ELF-1 (cell line): ENCODE results near the gene FOXM1.

Experiments used
- DNase-seq: peaks from one replicate; pipeline ENCODE4 v3.0.0-alpha.2; 2016; ENCODE audit warnings: low read depth, low spot score

The FOXM1 gene

DNA sequence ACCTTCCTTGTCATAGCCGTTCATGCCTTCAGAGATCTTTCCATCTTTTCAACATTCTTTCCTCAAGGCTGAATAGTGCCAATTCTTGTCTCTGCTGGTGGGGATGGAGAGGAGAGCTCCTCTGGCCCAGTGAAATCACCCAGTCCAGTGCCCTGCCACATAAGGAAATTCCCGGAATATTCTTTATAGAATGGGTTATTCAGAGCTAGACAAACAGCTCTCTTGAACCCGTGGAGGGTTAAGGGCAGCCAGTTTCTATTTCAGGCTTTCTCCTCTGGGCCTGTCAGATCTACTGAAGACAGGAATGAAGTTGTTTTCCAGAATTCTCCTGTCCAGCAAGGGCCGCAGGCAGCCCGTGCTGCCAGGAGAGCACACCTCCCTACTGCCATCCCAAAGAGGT is 34.0 kb downstream of the FOXM1 start:
- DNase-seq, result no peak

DNA sequence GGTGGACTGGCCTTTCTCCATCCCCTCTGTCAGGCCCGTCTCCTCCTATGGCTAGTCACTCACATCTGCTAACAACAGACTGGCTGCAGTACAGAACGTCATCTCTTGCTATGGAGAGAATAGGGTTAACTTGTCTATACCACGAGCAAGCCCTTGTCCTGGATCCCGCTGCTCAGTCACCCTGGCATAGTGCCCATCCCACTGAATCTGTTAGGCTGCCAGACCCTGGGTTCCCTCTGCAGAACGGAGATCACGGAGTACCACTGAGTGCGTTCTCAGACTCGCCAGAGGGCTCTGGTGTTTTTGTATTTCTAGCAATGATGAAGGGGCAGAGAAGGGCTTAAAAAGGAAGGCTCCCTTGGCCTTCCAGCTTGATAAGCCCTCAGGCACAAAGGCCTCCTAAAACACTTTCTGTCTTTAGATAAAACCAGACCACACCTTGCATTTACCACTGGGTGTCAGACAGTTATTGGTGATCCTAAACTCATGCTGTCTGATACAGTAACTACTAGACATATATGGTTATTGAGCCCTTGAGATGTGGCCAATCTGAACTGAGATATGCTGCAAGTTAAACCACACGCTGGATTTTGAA is 35.8 kb downstream of the FOXM1 start:
- no peak for DNase-seq

DNA sequence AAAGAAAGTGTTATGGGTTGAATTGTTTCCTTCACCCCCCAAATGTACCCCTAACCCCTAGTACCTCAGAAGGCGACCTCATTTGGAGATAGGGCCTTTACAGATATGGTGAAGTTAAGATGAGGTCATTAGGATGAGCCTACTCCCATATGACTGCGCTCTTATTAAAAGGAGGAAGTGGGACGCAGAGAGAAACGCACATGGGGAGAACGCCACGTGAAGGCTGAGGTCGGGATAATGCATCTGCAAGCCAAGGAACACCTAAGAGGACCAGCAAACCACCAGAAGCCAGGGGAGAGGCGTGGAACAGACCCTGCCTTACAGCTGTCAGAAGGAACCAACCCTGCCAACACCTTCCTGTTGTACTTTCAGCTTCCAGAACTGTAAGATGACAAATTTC is 40.4 kb downstream of the FOXM1 start:
- no peak for DNase-seq

- DNase-seq, result no peak
Measured at GRCh38 chr12:2835691-2836403, 41.1 kb downstream of the FOXM1 start.

DNA sequence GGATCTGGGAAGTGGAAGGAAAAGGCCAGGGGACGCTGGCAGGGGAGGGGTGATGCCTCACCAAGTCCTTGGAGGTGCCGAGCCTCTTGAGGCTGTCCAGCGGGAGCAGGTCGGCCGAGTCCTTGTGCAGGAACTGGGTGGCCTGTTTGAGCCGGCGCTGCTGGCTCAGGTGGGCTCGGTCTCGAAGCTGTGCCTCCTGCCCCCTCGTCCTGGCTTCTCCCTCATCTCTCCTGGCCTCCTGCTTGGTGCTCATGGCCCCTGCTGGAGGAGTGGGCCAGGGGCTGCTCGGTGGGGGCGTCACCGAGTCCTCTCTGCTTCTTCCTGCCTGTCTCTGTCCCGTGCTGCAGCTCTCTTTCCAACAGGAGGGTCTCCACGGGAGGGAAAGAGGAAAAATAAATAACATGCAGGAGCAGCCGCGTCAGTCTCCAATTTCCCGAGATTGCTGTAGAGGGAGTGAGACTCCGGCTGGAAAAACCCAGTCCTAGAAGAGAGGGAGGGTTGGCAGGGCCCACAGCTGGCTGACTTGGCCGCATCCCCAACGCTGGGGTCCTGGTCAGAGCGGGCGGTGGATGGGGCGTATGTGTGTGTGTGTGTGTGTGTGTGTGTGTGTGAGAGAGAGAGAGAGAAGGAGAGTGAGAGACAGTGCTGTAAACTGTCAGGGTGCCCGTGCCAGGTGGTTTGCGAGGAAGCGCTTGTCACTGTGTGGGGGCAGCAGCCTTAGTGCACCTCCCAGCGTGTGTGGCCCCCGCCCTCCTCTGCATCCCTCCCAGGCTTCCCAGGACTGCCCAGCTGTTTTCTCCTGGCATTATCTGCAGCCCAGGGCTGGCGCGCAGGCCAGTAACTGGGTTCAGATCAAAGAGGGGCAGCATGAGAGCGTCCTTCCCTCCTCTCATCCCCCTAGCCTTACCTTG is 42.1 kb downstream of the FOXM1 start, which contains the start of gene NRIP2:
Gene NRIP2 (minus strand): TSS at position 455 of the 911 bp plus-strand sequence. CDS start 52 bp downstream, at position 403.
- peak; percentile 35 for DNase-seq

DNA sequence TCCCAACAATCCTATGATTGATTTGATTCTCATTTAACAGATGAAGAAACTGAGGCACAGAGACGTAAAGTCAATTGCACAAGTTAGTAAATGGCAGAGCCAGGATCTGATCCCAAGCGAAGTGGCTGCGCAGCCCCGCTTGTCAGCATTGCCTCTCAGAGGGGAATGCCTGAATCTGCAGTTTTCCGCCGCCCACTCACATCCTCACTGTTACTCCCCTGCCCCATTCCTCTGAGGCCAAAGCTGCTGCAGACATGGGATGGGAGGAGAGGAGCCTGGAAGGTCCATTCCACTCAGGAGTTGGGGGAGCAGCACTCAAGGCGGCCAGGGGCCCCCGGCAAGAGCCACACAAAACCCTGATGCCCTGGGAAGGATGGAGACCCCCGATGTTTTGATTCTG is 43.2 kb downstream of the FOXM1 start:
- no peak for DNase-seq

- no peak for DNase-seq
Measured at GRCh38 chr12:2833327-2833726, 43.6 kb downstream of the FOXM1 start.

DNA sequence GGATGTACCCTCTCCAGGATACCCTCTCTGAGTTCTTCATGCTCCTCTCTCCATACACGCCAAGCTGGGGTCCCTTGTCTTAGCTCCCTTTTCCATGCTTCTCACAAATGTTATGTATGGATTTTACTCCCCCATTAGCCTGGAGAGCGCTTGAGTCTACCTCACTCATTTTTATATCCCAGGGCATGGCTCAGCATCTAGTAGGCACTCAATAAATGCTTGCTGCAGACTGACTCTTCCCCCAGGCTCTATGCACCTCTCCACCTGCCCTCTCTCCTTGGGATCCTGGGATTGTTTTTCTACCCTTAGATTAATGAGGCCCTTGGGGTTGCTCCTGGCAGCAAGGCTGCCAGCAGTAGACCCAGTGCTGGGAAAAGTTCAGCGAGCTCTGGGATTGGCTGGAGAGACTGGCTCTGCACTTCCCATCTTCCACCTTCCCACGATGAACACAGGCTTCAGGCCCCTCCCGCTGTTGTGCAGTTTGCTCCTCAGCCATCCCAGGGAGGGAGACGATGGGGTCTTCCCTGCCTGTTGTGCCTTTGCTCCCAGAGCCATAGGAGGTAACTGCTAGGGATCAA is 44.3 kb downstream of the FOXM1 start:
- DNase-seq, result no peak

GRCh38 chr12:2829275-2829674 is 47.7 kb downstream of the FOXM1 start:
- no peak for DNase-seq

- no peak for DNase-seq
Measured at GRCh38 chr12:2826721-2827515, 50.1 kb downstream of the FOXM1 start.

DNA sequence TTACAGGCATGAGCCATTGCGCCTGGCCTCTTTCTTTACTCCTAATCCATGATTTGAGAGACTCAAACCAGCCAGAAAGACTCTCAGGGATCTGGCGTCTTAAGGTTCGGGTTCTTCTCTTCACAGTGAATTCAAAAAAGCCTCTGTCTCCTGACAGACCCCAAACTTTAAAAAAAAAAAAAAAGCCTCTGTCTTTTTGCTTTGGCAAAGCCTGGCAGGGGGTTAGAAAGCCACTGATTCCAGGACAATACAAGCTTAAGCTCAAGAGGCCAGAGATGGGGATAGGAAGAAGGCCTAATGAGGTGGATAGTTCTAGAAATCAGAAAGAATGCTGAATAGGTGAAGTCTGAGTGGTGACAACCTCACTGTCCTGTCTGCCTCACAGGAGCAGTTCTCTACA is 50.9 kb downstream of the FOXM1 start:
- DNase-seq, result no peak

DNA sequence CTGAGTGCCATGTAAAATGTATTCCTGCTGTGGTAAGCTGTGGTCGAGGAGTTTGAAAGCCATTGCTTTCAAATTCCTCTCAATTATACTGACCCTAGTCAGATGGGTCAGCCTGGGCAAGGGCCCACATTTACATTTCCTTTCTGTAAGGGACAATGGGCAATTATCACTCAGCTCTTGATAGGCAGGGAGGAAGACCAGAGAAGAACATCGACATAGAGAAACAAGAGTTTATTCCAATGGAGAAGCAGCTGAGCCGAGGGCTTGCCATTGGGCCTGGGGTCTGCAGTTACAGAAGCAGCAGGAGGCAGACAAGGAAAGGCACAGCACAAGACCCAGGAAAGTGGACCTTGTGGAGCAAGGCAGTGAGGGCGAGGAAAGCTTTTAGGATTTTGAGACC is 51.8 kb downstream of the FOXM1 start:
- DNase-seq, result peak; percentile 34

GRCh38 chr12:2824541-2824940 is 52.4 kb downstream of the FOXM1 start:
- no peak for DNase-seq

GRCh38 chr12:2823483-2823882 is 53.5 kb downstream of the FOXM1 start:
- no peak for DNase-seq

DNA sequence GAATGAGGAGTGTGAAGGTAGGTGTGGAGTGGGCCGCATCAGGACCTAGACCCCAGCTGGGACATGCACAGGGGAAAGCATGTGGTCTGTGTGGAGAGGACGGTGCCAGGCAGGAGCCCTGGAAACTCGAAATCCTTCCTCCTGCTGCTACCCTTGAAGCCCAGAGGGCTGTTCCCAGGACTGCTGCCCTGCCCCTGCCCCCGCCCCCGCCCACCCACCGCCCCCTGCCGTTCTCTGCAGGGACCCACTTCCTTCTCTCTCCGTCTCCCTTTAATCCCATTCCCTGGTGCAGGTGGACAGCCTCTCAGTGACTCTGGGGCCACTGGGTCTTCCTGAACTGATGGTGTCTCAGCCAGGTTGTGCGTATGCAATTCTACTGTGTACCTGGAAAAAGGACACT is 56.5 kb downstream of the FOXM1 start:
- no peak for DNase-seq

GRCh38 chr12:2819810-2820209 is 57.2 kb downstream of the FOXM1 start:
- no peak for DNase-seq

DNA sequence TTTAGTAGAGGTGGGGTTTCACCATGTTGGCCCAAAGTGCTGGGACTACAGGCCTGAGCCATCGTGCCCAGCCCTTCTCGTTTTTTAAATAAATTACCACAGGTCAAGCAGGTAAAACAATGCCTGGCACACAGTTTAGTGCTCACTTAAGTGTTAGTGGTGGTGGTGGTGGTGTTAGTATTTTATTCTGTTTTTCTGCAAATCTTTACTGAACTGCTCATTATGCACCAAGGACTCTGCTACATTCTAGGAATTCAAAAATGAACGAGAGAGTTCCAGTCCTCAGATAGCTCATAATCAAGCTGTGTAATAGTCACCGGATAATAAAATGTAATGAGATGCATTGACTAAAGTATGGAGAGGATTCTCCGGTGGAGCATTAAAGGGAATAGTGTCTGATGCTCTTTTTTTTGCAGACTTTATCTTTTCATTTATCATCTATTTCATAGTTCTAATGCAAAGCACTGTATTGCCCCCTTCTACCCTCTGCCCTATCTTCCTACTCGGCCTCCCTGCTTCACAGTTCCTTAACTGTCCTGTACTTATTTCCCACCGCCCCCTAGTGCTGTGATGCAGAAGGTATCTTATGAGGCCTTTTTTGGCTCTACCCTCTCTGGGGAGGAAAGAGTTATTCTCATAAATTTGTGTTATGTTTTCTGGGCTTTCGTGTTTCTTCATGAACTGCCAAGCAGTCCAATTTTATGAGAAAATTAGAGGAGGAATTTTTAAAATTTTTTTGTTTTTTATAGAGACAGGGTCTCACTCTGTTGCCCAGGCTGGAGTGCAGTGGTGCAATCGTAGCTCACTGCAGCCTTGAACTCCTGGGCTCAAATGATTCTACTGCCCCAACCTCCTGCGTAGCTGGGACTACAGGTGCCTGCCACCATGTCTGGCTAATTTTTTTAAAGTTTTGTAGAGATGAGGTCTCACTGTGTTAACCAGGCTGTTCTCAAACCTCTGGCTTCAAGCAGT is 63.5 kb downstream of the FOXM1 start:
- DNase-seq, result peak; percentile 32

DNA sequence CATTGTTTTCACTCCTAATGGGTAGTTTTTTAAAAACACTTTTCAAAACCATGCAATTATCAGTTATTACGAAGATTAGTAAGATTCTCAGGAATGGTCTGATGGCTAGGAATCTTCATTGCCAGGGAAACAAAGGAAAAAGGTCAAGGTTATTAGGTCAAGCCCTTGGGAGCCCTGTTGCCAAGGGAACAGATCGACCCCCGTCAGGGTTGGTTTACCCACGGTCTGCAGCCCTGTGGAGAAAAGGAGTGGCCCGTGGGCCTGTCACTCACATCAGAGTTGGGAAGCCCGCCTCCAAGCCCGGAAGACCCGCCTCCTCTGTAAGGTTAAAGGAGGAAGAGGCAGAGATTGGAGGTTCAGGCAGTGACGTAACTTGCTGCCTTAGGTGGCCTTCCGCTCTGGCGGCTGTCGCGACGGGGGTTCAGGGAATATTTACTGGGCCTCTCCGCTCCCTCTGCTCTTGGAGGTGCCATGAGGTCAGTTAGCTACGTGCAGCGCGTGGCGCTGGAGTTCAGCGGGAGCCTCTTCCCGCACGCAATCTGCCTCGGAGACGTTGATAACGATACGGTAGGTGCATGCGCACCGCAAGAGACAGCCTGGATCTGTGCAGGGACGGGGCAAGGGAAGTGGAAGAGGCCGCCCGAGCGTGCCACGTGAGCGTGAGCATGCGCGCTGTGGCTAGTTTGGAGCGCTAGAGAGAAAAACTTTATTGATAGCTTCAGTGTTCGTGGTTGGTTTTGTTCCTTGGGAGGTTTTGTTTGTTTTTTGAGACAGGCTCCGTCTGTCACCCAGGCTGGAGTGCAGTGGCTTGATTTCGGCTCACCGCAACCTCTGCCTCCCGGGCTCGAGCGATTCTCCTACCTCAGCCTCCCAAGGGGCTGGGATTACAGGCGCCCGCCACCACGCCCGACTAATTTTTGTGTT is 64.4 kb downstream of the FOXM1 start, which contains the start of gene ITFG2:
Gene ITFG2 (plus strand): TSS at position 379 of the 924 bp plus-strand sequence. CDS start 93 bp downstream, at position 472.
- DNase-seq, result peak; percentile 99

DNA sequence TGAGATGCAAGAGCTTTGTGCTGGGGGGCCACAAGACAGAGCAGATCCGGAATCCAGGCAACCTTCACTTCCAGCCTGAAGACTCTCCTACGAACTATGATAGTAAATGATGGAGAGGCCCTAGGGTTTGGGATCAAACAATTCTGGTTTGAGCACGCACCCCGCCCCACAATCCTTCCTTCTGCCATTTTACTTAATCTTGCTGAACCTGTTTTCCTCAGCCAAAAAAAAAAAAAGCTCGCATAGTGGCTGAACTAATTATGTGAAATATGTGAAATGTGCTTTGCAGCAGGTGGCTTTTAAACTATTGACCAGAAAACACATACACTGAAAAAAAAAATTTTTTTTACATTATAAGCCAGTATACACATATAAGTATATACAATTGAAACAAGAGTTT is 65.2 kb downstream of the FOXM1 start:
- no peak for DNase-seq
